H1 (cell line): Measurements from ENCODE around the gene HSD17B13. TPM values are rescaled to one million over a fixed set of nuclear protein-coding genes. Genes with fewer than 3 reads are reported as not detected.

Source experiments
- CTCF ChIA-PET: fragments of 300-600 bp; sonication (Branson Sonifier 250); formaldehyde crosslinking; loops from one replicate; lab custom pipeline; 2021; ENCODE audit not compliant: partially characterized antibody; lab: Charles Lee
- POLR2A ChIA-PET: fragments of 300-600 bp; sonication (Branson Sonifier 250); formaldehyde crosslinking; loops from one replicate; lab custom pipeline; 2021; ENCODE audit warnings: inconsistent platforms; ENCODE audit not compliant: partially characterized antibody; lab: Charles Lee
- DNase-seq, 2 experiments: peaks; one replicate each; pipeline versions ENCODE4 v3.0.0 to v3.0.0-alpha.2; 2010 to 2022; ENCODE audit warnings: low spot score in 2 of 2, low read depth in 1 of 2, mixed read lengths in 1 of 2
- FAIRE-seq: peaks from 2 replicates; lab custom pipeline; 2011; peaks lifted over from hg19 to GRCh38; lab: Jason Lieb, UNC
- H2AFZ ChIP-seq: 2 replicates; pipeline ENCODE4 v1.8.1; 2012; ENCODE audit warnings: low read length, inconsistent platforms
- H2AK5ac ChIP-seq: 2 replicates; pipeline ENCODE4 v1.6.1; 2013; ENCODE audit warnings: low read depth, low read length
- H2BK120ac ChIP-seq: replicated peaks from 2 replicates; pipeline ENCODE3; 2013; ENCODE audit warnings: low read depth, low read length, inconsistent platforms
- H2BK12ac ChIP-seq: 2 replicates; pipeline ENCODE4 v1.6.1; 2013; ENCODE audit warnings: low read depth, low read length
- H2BK15ac ChIP-seq: 2 replicates; pipeline ENCODE4 v1.6.1; 2013; ENCODE audit warnings: low read length
- H2BK20ac ChIP-seq: 2 replicates; pipeline ENCODE4 v1.6.1; 2013; ENCODE audit warnings: low read length
- H2BK5ac ChIP-seq: 2 replicates; pipeline ENCODE4 v1.6.1; 2013; ENCODE audit warnings: low read depth, low read length
- H3K14ac ChIP-seq: 2 replicates; pipeline ENCODE4 v1.6.1; 2013; ENCODE audit warnings: inconsistent platforms; ENCODE audit not compliant: insufficient read length
- H3K18ac ChIP-seq: 2 replicates; pipeline ENCODE4 v1.6.1; 2013; ENCODE audit warnings: low read length; ENCODE audit errors: extremely low read depth
- H3K23ac ChIP-seq: 2 replicates; pipeline ENCODE4 v1.6.1; 2013; ENCODE audit warnings: inconsistent platforms; ENCODE audit not compliant: insufficient read length
- H3K23me2 ChIP-seq: 2 replicates; pipeline ENCODE4 v1.6.1; 2013; ENCODE audit warnings: low read depth, low read length
- H3K27ac ChIP-seq: 2 replicates; pipeline ENCODE4 v1.6.1; 2011; ENCODE audit warnings: low read depth, low read length, inconsistent platforms
- H3K27me3 ChIP-seq, 4 experiments: replicated peaks in 1 of 4; 1 replicate in 1 of 4; 2 replicates in 3 of 4; pipeline versions ENCODE4 v1.6.1 to v1.8.1; 2011 to 2013; ENCODE audit warnings: low read length in 3 of 4, mild to moderate bottlenecking in 3 of 4, inconsistent platforms in 2 of 4, mixed read lengths in 2 of 4, moderate library complexity in 1 of 4; ENCODE audit not compliant: control insufficient read depth in 3 of 4, insufficient read depth in 3 of 4; ENCODE audit errors: extremely low read depth in 1 of 4
- H3K36me3 ChIP-seq, 4 experiments: 2 replicates each; pipeline versions ENCODE4 v1.6.1 to v1.8.1; 2011 to 2013; ENCODE audit warnings: mild to moderate bottlenecking in 4 of 4, low read length in 3 of 4, moderate library complexity in 2 of 4, control low read depth in 1 of 4, inconsistent platforms in 1 of 4; ENCODE audit not compliant: insufficient read depth in 4 of 4, control insufficient read depth in 2 of 4
- H3K4ac ChIP-seq: replicated peaks from 2 replicates; pipeline ENCODE3; 2013; ENCODE audit warnings: low read length, low read depth, mixed read lengths, inconsistent platforms; ENCODE audit not compliant: insufficient read length
- H3K4me1 ChIP-seq, 4 experiments: replicated peaks in 1 of 4; 1 replicate in 1 of 4; 2 replicates in 3 of 4; pipeline versions ENCODE4 v1.6.1 to v1.8.1; 2011 to 2013; ENCODE audit warnings: low read length in 3 of 4, inconsistent platforms in 2 of 4, mixed read lengths in 1 of 4; ENCODE audit not compliant: insufficient read depth in 4 of 4, control insufficient read depth in 3 of 4
- H3K4me2 ChIP-seq, 2 experiments: 2 replicates each; pipeline versions ENCODE4 v1.6.1 to v1.8.1; 2011 to 2013; ENCODE audit warnings: low read depth in 2 of 2, low read length in 2 of 2, control low read depth in 1 of 2, inconsistent platforms in 1 of 2, mild to moderate bottlenecking in 1 of 2; ENCODE audit not compliant: insufficient read depth in 1 of 2
- H3K4me3 ChIP-seq, 4 experiments: fragments of 200-600, 300-600 bp in 1 of 4; sonication (generic), shearing (Covaris generic), sonication (Bioruptor Twin) in 1 of 4; 2 replicates each; pipeline versions ENCODE4 v1.5.1 to v1.8.1; 2011 to 2016; ENCODE audit warnings: low read length in 4 of 4, low read depth in 3 of 4, control low read depth in 2 of 4, inconsistent platforms in 2 of 4, mild to moderate bottlenecking in 2 of 4, mixed read lengths in 1 of 4, moderate library complexity in 1 of 4; ENCODE audit not compliant: insufficient read depth in 2 of 4; ENCODE audit errors: extremely low read depth in 1 of 4
- H3K56ac ChIP-seq: replicated peaks from 2 replicates; pipeline ENCODE3; 2013; ENCODE audit warnings: low read depth, mild to moderate bottlenecking, mixed read lengths, low read length, inconsistent platforms; ENCODE audit not compliant: insufficient read length
- H3K79me1 ChIP-seq: 2 replicates; pipeline ENCODE4 v1.6.1; 2013; ENCODE audit warnings: low read depth, low read length, control low read depth
- H3K79me2 ChIP-seq, 2 experiments: 2 replicates each; pipeline versions ENCODE4 v1.6.1 to v1.8.1; 2012 to 2013; ENCODE audit warnings: low read length in 2 of 2, mild to moderate bottlenecking in 2 of 2, inconsistent platforms in 1 of 2; ENCODE audit not compliant: insufficient read depth in 2 of 2, control insufficient read depth in 1 of 2
- H3K9ac ChIP-seq, 4 experiments: replicated peaks in 1 of 4; 1 replicate in 1 of 4; 2 replicates in 3 of 4; pipeline versions ENCODE4 v1.6.1 to v1.8.1; 2011 to 2013; ENCODE audit warnings: low read depth in 3 of 4, low read length in 3 of 4, control low read depth in 2 of 4, mild to moderate bottlenecking in 2 of 4, moderate library complexity in 2 of 4, inconsistent platforms in 1 of 4; ENCODE audit errors: extremely low read depth in 1 of 4
- H3K9me3 ChIP-seq, 2 experiments: 2 replicates each; pipeline versions ENCODE4 v1.6.1 to v1.8.1; 2012 to 2013; ENCODE audit warnings: mild to moderate bottlenecking in 2 of 2, moderate library complexity in 2 of 2, control low read depth in 1 of 2, inconsistent platforms in 1 of 2, low read depth in 1 of 2, low read length in 1 of 2, mixed read lengths in 1 of 2; ENCODE audit not compliant: insufficient read depth in 2 of 2
- H4K20me1 ChIP-seq, 2 experiments: replicated peaks in 1 of 2; 2 replicates each; pipeline versions ENCODE3 to v1.8.1; 2011 to 2013; ENCODE audit warnings: inconsistent platforms in 2 of 2, low read length in 2 of 2, mild to moderate bottlenecking in 1 of 2; ENCODE audit not compliant: insufficient read depth in 2 of 2, control insufficient read depth in 1 of 2
- H4K5ac ChIP-seq: 2 replicates; pipeline ENCODE4 v1.6.1; 2013; ENCODE audit warnings: low read length, low read depth, mixed read lengths, inconsistent platforms; ENCODE audit not compliant: insufficient read length
- H4K8ac ChIP-seq: 2 replicates; pipeline ENCODE4 v1.8.0; 2013; ENCODE audit warnings: mild to moderate bottlenecking, moderate library complexity, low read length, inconsistent platforms; ENCODE audit not compliant: insufficient read depth; ENCODE audit errors: extremely low read depth
- H4K91ac ChIP-seq: replicated peaks from 2 replicates; pipeline ENCODE3; 2013; ENCODE audit warnings: low read length, mixed read lengths, inconsistent platforms; ENCODE audit not compliant: insufficient read length
- PHF8 ChIP-seq: fragments of 200-600 bp; sonication (generic); conservative IDR thresholded peaks from 2 replicates; pipeline ENCODE4 v1.7.1; 2012; ENCODE audit warnings: low read depth, mild to moderate bottlenecking, inconsistent platforms, low read length, moderate library complexity
- TEAD4 ChIP-seq: IDR thresholded peaks from 2 replicates; pipeline ENCODE4 v1.6.1; 2012; ENCODE audit warnings: low read depth, low read length, inconsistent platforms, mixed read lengths
- WGBS, 2 experiments: shearing (Covaris generic) in 1 of 2; methylation state at CpG; one replicate each; pipeline versions ENCODE4 v1.1.6 to v1.1.7; 2013 to 2015; ENCODE audit warnings: low lambda C conversion rate in 2 of 2, mixed read lengths in 2 of 2, inconsistent platforms in 1 of 2, low coverage in 1 of 2, missing lambda C conversion rate in 1 of 2; ENCODE audit not compliant: insufficient replicate concordance in 2 of 2, insufficient coverage in 1 of 2, insufficient read length in 1 of 2; ENCODE audit errors: extremely low coverage in 1 of 2, missing lambda C conversion rate in 1 of 2; 5-methylcytosine and 5-hydroxymethylcytosine counted together
- polyA plus RNA-seq, 7 experiments: library from polyadenylated mRNA; depleted of rRNA in 3 of 7; stranded (reverse) in 5 of 7; unstranded in 2 of 7; fragments of >200 nt in 5 of 7; fragments of 200-250 nt in 2 of 7; gene quantifications; 1 replicate in 5 of 7; 2 replicates in 1 of 7; 4 replicates in 1 of 7; pipeline versions ENCODE4 v1.2.1 to v1.2.3, GENCODE V29; 2011 to 2013; ENCODE audit warnings: missing spikeins in 2 of 7, mixed read lengths in 2 of 7
- total RNA-seq: library from RNA; stranded (reverse); fragmentation: NEBNext Ultra II Directional; extraction: Animal tissue kit (Norgen Biotek cat#: 25700); gene quantifications from 2 replicates; pipeline ENCODE4 v1.2.1, GENCODE V29; 2021
- TF ChIP-seq, protein P1 (sequence below): IDR thresholded peaks from 2 replicates; pipeline ENCODE4 v1.6.1; 2012; ENCODE audit warnings: inconsistent platforms

Gene HSD17B13
- total and polyA plus RNA-seq, 2 of the 8 experiments (the other 6 are each of a cell fraction or from before 2014, with no cell fraction given) = 0.09 to 0.13 TPM

DNA sequence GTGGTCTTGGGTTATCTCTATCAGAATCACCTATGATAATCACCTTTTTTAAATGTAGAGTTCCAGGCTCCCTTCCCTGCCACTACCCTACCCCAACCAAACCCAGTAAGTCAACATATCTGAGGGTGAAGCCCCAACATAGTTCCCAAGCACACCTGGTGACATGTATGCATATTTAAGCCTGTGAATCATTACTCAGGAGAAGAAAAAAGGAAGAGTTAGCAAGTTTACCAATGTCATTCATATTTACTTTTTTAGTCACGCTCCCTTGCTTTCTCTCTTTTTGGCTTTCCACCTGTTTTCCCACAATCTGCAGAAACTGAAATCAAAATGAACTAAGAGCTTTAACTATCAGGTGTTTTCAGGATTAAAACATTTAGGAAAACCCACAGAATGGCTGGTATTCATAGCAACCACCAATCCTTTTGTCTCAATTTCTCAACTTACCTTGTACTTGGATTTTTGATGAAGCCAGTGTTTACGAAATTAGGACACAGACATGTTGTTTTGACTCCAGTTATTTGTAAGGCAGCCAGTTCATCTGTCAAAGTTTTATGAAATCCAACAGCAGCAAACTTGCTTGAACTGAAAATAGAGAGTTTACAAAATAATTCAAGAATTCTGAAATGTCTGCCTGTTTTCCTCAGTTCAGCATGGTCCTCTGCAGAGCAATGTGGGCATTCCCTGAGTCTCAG is 34.3 kb upstream of the HSD17B13 start:
- Histone ChIP-seq H2BK5ac (no peak overlapping the region), H2BK20ac (no peak overlapping the region), H2AK5ac (no peak overlapping the region), H3K56ac (no peak overlapping the region), H3K9ac (no peak overlapping the region), H3K23me2 (no peaks in the 10 kb centered on the region), H4K20me1 (no peaks in the 10 kb centered on the region), H2BK120ac (no peak overlapping the region), H2BK12ac (no peak overlapping the region), H3K79me1 (no peaks in the 10 kb centered on the region), H3K23ac (no peak overlapping the region), H4K5ac (no peak overlapping the region), H3K36me3 (no peaks in the 10 kb centered on the region), H2AFZ (no peak overlapping the region), H3K27ac (no peak overlapping the region), H3K9me3 (no peaks in the 10 kb centered on the region), H4K91ac (no peak overlapping the region), H3K4ac (no peak overlapping the region), H3K4me2 (no peak overlapping the region), H2BK15ac (no peak overlapping the region), H3K4me1 (no peaks in the 10 kb centered on the region; a peak in 2 of 7 replicates), H4K8ac (no peak overlapping the region), H3K4me3 (no peak overlapping the region), H3K79me2 (no peaks in the 10 kb centered on the region), H3K27me3 (no peaks in the 10 kb centered on the region), H3K18ac (no peak overlapping the region), H3K14ac (no peak overlapping the region)
- DNase-seq = no peak
- ChIA-PET POLR2A (no interaction called here), CTCF (interaction anchor here (1.8 to 2.9 kb wide), 4 partner anchors 13 to 481 kb away, joined by 5 to 9 read pairs (median 6); no protein-coding TSS in a partner anchor)
- 91% methylated on average over 2 of the region's 2 CpGs; no CpG with 5 or more reads in 1 of the 2 experiments for WGBS, 2 experiments
- FAIRE-seq = peak; percentile 81
- TF ChIP-seq TEAD4 (no peak), PHF8 (no peak)
- TF ChIP-seq, protein P1, sequence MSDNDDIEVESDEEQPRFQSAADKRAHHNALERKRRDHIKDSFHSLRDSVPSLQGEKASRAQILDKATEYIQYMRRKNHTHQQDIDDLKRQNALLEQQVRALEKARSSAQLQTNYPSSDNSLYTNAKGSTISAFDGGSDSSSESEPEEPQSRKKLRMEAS = no peak
